ENCODE measurements around the gene MEF2C.

MEF2C gene

GRCh38 chr5:88813244-88813643 lies 69.7 kb downstream of the MEF2C start:
- no peak for DNase-seq (ENCODE audit: low read depth)
- no peak overlapping the region for H3K4me3 ChIP-seq (ENCODE audit: low read length)
- no peak for TF ChIP-seq CTCF (IDR thresholded peaks at IDR 0.05; ENCODE audit: insufficient read depth, low read depth, low read length, missing control alignments)

- H3K4me3 ChIP-seq (ENCODE audit: low read length), result no peak overlapping the region
Measured at GRCh38 chr5:88808153-88808552, 74.8 kb downstream of the MEF2C start.

GRCh38 chr5:88807327-88807726 lies 75.7 kb downstream of the MEF2C start:
- no peak overlapping the region for H3K4me3 ChIP-seq (ENCODE audit: low read length)
- no peak for TF ChIP-seq CTCF (IDR thresholded peaks at IDR 0.05; ENCODE audit: insufficient read depth, low read depth, low read length, missing control alignments)
- DNase-seq (ENCODE audit: low read depth), result no peak

More at GRCh38 chr5:88808153-88808552, 74.8 kb downstream of the MEF2C start:
- TF ChIP-seq CTCF (IDR thresholded peaks at IDR 0.05; ENCODE audit: insufficient read depth, low read depth, low read length, missing control alignments), result no peak
- DNase-seq (ENCODE audit: low read depth), result no peak

GRCh38 chr5:88806338-88806737 lies 76.6 kb downstream of the MEF2C start:
- no peak for TF ChIP-seq CTCF (IDR thresholded peaks at IDR 0.05; ENCODE audit: insufficient read depth, low read depth, low read length, missing control alignments)
- H3K4me3 ChIP-seq (ENCODE audit: low read length), result no peak overlapping the region
- DNase-seq (ENCODE audit: low read depth), result no peak

GRCh38 chr5:88805151-88805784 lies 77.7 kb downstream of the MEF2C start:
- no peak overlapping the region for H3K4me3 ChIP-seq (ENCODE audit: low read length)
- DNase-seq (ENCODE audit: low read depth), result no peak
- TF ChIP-seq CTCF (IDR thresholded peaks at IDR 0.05; ENCODE audit: insufficient read depth, low read depth, low read length, missing control alignments), result no peak

GRCh38 chr5:88804444-88804843 lies 78.5 kb downstream of the MEF2C start:
- TF ChIP-seq CTCF (IDR thresholded peaks at IDR 0.05; ENCODE audit: insufficient read depth, low read depth, low read length, missing control alignments), result no peak
- no peak overlapping the region for H3K4me3 ChIP-seq (ENCODE audit: low read length)
- DNase-seq (ENCODE audit: low read depth), result no peak

GRCh38 chr5:88803309-88803708 lies 79.7 kb downstream of the MEF2C start:
- TF ChIP-seq CTCF (IDR thresholded peaks at IDR 0.05; ENCODE audit: insufficient read depth, low read depth, low read length, missing control alignments), result no peak
- no peak overlapping the region for H3K4me3 ChIP-seq (ENCODE audit: low read length)
- peak; percentile 19 for DNase-seq (ENCODE audit: low read depth)

Data from epithelial cell of esophagus (primary cell).